HUES64 (cell line): Measurements from ENCODE around the gene SRPRA. TPM values are rescaled to one million over a fixed set of nuclear protein-coding genes. Genes with fewer than 3 reads are reported as not detected.
"Not testable (repeated sequence)": the region's sequence is repeated elsewhere in the genome, so short reads cannot be mapped to it uniquely, and the experiment has no call there.

Source experiments
- H3K27ac ChIP-seq: 2 replicates; pipeline ENCODE4 v1.7.0; 2013; ENCODE audit warnings: low read depth, low read length, inconsistent platforms
- H3K27me3 ChIP-seq: 2 replicates; pipeline ENCODE4 v1.6.1; 2013; ENCODE audit warnings: mild to moderate bottlenecking, low read length; ENCODE audit not compliant: insufficient read depth
- H3K36me3 ChIP-seq: 2 replicates; pipeline ENCODE4 v1.6.1; 2013; ENCODE audit warnings: mild to moderate bottlenecking, low read length; ENCODE audit not compliant: insufficient read depth
- H3K4me1 ChIP-seq: 2 replicates; pipeline ENCODE4 v1.6.1; 2013; ENCODE audit warnings: mild to moderate bottlenecking, low read length, moderate library complexity; ENCODE audit not compliant: insufficient read depth
- H3K4me3 ChIP-seq: 2 replicates; pipeline ENCODE4 v1.5.1; 2013; ENCODE audit warnings: mild to moderate bottlenecking, low read length, moderate library complexity
- H3K9ac ChIP-seq: 2 replicates; pipeline ENCODE4 v1.6.1; 2013; ENCODE audit warnings: mild to moderate bottlenecking, low read depth, low read length
- H3K9me3 ChIP-seq: 2 replicates; pipeline ENCODE4 v1.6.1; 2013; ENCODE audit warnings: low read depth, low read length; ENCODE audit not compliant: insufficient read depth
- WGBS: fragments of 150-250, 120-280 bp; methylation state at CpG from one replicate; pipeline ENCODE4 v1.1.7; 2013; ENCODE audit warnings: missing lambda C conversion rate; 5-methylcytosine and 5-hydroxymethylcytosine counted together
- polyA plus RNA-seq, 2 experiments: library from polyadenylated mRNA; stranded (reverse); fragments of 50-300 nt; gene quantifications; one replicate each; pipeline ENCODE4 v1.2.3, GENCODE V29; 2013

The SRPRA gene
- 37.5 TPM for polyA plus RNA-seq (2013, experiment 1 of 2)
- polyA plus RNA-seq (2013, experiment 2 of 2) = 41.3 TPM

DNA sequence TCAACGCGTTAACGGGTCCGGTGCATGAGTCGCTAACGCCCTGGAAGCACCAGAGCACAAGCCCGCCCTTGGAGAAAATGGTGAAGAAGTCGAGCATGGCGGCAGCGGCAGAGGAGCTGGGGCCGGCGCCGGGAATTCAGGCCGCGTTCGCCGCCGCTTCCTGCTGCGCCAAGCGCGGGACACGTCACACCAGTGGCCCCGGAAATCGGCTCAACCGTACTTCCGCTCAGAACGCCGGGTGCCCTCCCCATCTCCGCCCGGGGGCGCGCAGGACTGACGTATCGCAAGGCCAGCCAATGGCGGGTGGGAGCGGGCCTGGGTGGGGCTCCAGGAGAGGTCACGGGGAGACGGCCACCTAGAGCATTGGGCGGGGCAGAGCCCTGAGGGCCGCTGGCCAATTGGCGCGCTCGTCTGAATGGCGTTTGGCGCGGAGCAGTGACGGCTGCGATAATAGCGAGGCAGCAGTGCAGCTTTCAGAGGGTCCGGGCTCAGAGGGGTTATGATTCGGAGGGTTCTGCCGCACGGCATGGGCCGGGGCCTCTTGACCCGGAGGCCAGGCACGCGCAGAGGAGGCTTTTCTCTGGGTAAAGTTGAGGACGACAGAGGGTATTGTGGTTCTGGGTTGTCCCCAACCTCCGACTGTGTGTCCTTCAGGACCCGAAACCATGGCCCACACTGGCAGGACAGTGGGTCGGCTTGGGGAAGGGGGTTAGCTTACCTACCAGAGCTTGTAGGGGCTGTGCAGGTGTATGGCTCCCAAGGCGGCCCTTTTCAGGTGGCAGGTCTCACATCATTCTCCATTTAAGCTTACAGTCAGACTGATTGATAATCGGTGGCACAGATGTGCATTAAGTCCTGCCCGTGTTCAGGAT lies at the start of gene SRPRA, which contains the start of gene FOXRED1:
Gene SRPRA, minus strand, starts transcription at position 188 of the 872 bp plus-strand sequence. Its CDS starts 91 bp downstream, at position 97.
Gene FOXRED1, plus strand, starts transcription at position 447 of the 872 bp plus-strand sequence. Its CDS starts 53 bp downstream, at position 500.
- H3K9me3 ChIP-seq = no peaks in the 10 kb centered on the region
- WGBS = under 1% methylated on average over 64 of the region's 64 CpGs
- H3K9ac ChIP-seq = peak within 1 kb of the TSS; percentile 95
- 0 out of 2 replicates have a peak, but pooled peaks cover 3% of the 10 kb centered on the region for H3K4me1 ChIP-seq
- H3K27ac ChIP-seq = peak within 1 kb of the TSS; percentile 94
- peaks cover 57% of the 10 kb centered on the region for H3K36me3 ChIP-seq
- peak within 1 kb of the TSS; percentile 76 for H3K4me3 ChIP-seq
- H3K27me3 ChIP-seq = no peaks in the 10 kb centered on the region

DNA sequence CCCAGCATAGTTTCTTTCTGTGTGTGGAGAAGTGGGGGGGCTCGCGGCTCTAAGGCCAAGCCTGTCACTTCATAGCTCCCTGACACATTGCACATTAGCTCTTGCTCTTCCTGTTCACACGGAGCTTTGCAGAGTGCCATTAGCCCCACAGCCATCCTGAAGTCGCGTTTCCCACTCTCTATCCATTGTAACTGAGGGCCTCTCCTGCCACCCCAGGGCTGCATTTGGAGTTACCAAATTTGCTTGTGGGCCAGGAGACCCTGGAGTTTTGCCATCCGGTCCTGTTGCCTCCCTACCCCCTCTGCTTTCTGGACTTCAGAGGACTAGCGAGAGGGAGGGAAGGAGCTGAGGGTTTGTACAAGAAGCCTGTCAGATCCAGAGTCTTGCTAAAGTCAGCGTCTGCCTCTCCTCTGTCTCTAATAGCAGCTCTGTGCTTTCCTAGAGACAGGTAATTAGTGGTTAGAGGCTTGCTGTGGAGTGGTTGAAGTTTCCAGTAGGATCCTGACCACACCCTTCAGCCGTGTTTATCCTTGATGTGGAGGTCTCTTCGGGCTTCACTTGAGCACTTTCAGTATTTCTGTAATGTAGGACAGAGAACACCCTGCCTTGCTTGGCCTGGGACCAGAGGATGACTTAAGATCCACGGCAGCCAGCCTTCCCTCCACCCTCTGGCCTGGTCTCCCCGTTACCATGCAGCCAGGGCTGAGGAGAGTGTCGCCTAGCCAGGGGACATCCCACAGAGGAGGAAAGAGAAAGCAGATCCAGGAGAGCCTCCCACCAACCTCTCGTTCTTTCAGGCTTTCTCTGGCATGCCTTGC lies 49.3 kb upstream of the SRPRA start:
- H3K4me3 ChIP-seq = no peak overlapping the region
- H3K9me3 ChIP-seq = no peaks in the 10 kb centered on the region
- WGBS = 94% methylated on average over 14 of the region's 14 CpGs
- H3K27me3 ChIP-seq = no peaks in the 10 kb centered on the region
- peaks cover 11% of the 10 kb centered on the region for H3K36me3 ChIP-seq
- no peak overlapping the region for H3K9ac ChIP-seq
- H3K27ac ChIP-seq = no peak overlapping the region
- no peaks in the 10 kb centered on the region for H3K4me1 ChIP-seq

- no peak overlapping the region for H3K9ac ChIP-seq
Observed at GRCh38 chr11:126317432-126317755, 48.7 kb upstream of the SRPRA start.

DNA sequence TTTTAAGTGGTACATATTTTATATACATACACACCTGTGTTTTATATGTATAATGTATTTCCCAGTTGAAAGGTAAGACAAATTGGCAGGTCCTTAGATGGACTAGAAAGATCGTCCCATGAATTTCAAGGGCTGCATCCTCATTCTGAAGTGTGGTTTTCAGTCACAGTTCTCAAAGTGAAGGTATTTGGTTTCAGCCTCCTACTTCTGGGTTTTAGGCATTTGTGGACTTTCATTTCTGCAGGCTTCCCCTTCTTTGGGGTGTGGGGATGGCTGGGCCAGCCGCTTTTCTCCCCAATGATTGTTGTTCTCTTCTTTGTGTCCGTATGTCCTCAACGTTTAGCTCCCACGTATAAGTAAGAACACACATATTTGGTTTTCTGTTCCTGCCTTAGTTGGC lies 45.1 kb upstream of the SRPRA start:
- WGBS = 91% methylated on average over 5 of the region's 5 CpGs
- Histone ChIP-seq H3K36me3 (peaks cover 19% of the 10 kb centered on the region), H3K9ac (no peak overlapping the region), H3K9me3 (no peaks in the 10 kb centered on the region), H3K27me3 (no peaks in the 10 kb centered on the region), H3K4me3 (no peak overlapping the region), H3K27ac (no peak overlapping the region), H3K4me1 (no peaks in the 10 kb centered on the region)

More at GRCh38 chr11:126317432-126317755, 48.7 kb upstream of the SRPRA start:
- no peak overlapping the region for H3K27ac ChIP-seq
- no peaks in the 10 kb centered on the region for H3K4me1 ChIP-seq
- H3K4me3 ChIP-seq = no peak overlapping the region
- H3K27me3 ChIP-seq = no peaks in the 10 kb centered on the region
- WGBS = 97% methylated on average over 1 of the region's 1 CpG
- H3K9me3 ChIP-seq = no peaks in the 10 kb centered on the region
- H3K36me3 ChIP-seq = peaks cover 13% of the 10 kb centered on the region

GRCh38 chr11:126312961-126313360 lies 44.3 kb upstream of the SRPRA start:
- no peak overlapping the region for H3K9ac ChIP-seq
- no peak overlapping the region for H3K27ac ChIP-seq
- no peaks in the 10 kb centered on the region for H3K27me3 ChIP-seq
- H3K4me3 ChIP-seq = no peak overlapping the region
- no peaks in the 10 kb centered on the region for H3K4me1 ChIP-seq
- WGBS = 92% methylated on average over 8 of the region's 8 CpGs
- peaks cover 24% of the 10 kb centered on the region for H3K36me3 ChIP-seq
- H3K9me3 ChIP-seq = no peaks in the 10 kb centered on the region

- H3K9ac ChIP-seq = no peak overlapping the region
- no peaks in the 10 kb centered on the region for H3K9me3 ChIP-seq
- no peak overlapping the region for H3K27ac ChIP-seq
- peaks cover 29% of the 10 kb centered on the region for H3K36me3 ChIP-seq
- no peaks in the 10 kb centered on the region for H3K27me3 ChIP-seq
- WGBS = 96% methylated on average over 13 of the region's 14 CpGs
- H3K4me1 ChIP-seq = no peaks in the 10 kb centered on the region
- no peak overlapping the region for H3K4me3 ChIP-seq
Observed at GRCh38 chr11:126311401-126312291, 43.0 kb upstream of the SRPRA start.

DNA sequence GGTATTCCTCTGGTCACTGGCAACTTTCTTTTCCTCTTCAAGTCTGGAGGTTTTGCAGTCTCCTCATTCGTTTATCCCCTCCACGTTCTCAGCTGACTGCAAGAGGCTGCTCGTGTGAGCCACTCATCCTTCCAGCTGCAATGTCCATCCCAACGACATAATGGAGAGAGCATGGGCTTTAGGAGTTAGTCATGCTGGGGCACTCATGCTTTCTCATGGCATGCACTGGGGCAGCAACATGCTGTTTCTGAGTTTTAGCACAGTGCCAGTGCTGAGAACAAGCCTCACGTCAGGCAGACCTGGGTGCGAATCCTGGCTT lies 42.3 kb upstream of the SRPRA start:
- no peaks in the 10 kb centered on the region for H3K4me1 ChIP-seq
- H3K27ac ChIP-seq = no peak overlapping the region
- WGBS = 77% methylated on average over 6 of the region's 6 CpGs
- H3K4me3 ChIP-seq = no peak overlapping the region
- H3K9me3 ChIP-seq = no peaks in the 10 kb centered on the region
- H3K27me3 ChIP-seq = no peaks in the 10 kb centered on the region
- no peak overlapping the region for H3K9ac ChIP-seq
- H3K36me3 ChIP-seq = peaks cover 30% of the 10 kb centered on the region

GRCh38 chr11:126310200-126310991 lies 41.7 kb upstream of the SRPRA start:
- H3K27me3 ChIP-seq = no peaks in the 10 kb centered on the region
- no peak overlapping the region for H3K9ac ChIP-seq
- H3K4me3 ChIP-seq = no peak overlapping the region
- H3K4me1 ChIP-seq = no peaks in the 10 kb centered on the region
- H3K36me3 ChIP-seq = peaks cover 28% of the 10 kb centered on the region
- H3K27ac ChIP-seq = no peak overlapping the region
- 74% methylated on average over 12 of the region's 12 CpGs for WGBS
- H3K9me3 ChIP-seq = no peaks in the 10 kb centered on the region

- not testable (repeated sequence) for H3K9me3 ChIP-seq, H3K9ac ChIP-seq, H3K4me3 ChIP-seq, H3K4me1 ChIP-seq, H3K27ac ChIP-seq, H3K27me3 ChIP-seq
- H3K36me3 ChIP-seq = peaks cover 19% of the 10 kb centered on the region
- 88% methylated on average over 4 of the region's 4 CpGs for WGBS
Observed at GRCh38 chr11:126308771-126309170, 40.1 kb upstream of the SRPRA start.

GRCh38 chr11:126308271-126308671 lies 39.6 kb upstream of the SRPRA start:
- Histone ChIP-seq H3K9ac (no peak overlapping the region), H3K4me1 (peaks cover 5% of the 10 kb centered on the region; the same call in 1 of the 2 replicates), H3K4me3 (no peak overlapping the region), H3K9me3 (no peaks in the 10 kb centered on the region), H3K36me3 (peaks cover 19% of the 10 kb centered on the region), H3K27me3 (no peaks in the 10 kb centered on the region), H3K27ac (no peak overlapping the region)
- 91% methylated on average over 4 of the region's 4 CpGs for WGBS
